NB4 (cell line): ENCODE measurements around the gene SLCO1B1.
A peak's percentile ranks its signal among the peaks of the same experiment; 100 is the strongest.

Experiments used
- DNase-seq: peaks from one replicate; pipeline ENCODE4 v3.0.0; 2010; ENCODE audit warnings: low read depth
- H3K4me3 ChIP-seq: one replicate; pipeline ENCODE4 v1.5.1; 2011; ENCODE audit warnings: mild to moderate bottlenecking, low read depth, low read length, moderate library complexity
- MYC ChIP-seq: IDR thresholded peaks from 2 replicates; pipeline ENCODE4 v1.6.1; 2011; ENCODE audit warnings: low read depth, low read length
- POLR2A ChIP-seq: IDR thresholded peaks from 2 replicates; pipeline ENCODE4 v1.6.1; 2011; ENCODE audit warnings: mild to moderate bottlenecking; ENCODE audit not compliant: insufficient read length; ENCODE audit errors: extremely low read depth
- TF ChIP-seq, protein P1 (sequence below): IDR thresholded peaks from one replicate; pipeline ENCODE4 v1.5.1; 2012; ENCODE audit warnings: low read depth, low read length
- TF ChIP-seq, protein P2 (sequence below): IDR thresholded peaks from 2 replicates; pipeline ENCODE4 v1.6.1; 2011; ENCODE audit warnings: low read depth, low read length

SLCO1B1 gene

DNA sequence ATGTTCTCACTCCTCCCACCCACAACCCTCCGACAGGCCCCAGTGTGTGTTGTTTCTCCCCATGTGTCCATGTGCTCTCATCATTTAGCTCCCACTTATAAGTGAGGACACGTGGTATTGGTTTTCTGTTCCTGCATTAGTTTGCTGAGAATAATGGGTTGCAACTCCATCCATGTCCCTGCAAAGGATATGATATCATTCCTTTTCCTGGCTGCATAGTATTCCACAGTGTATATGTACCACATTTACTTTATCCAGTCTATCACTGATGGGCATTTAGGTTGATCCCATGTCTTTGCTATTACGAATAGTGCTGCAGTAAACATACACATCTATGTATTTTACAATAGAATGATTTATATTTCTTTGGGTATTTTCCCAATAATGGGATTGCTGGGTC, 126.2 kb downstream of the SLCO1B1 start:
- no peak for DNase-seq
- H3K4me3 ChIP-seq = no peak overlapping the region
- TF ChIP-seq MYC = no peak
- TF ChIP-seq, protein P1, sequence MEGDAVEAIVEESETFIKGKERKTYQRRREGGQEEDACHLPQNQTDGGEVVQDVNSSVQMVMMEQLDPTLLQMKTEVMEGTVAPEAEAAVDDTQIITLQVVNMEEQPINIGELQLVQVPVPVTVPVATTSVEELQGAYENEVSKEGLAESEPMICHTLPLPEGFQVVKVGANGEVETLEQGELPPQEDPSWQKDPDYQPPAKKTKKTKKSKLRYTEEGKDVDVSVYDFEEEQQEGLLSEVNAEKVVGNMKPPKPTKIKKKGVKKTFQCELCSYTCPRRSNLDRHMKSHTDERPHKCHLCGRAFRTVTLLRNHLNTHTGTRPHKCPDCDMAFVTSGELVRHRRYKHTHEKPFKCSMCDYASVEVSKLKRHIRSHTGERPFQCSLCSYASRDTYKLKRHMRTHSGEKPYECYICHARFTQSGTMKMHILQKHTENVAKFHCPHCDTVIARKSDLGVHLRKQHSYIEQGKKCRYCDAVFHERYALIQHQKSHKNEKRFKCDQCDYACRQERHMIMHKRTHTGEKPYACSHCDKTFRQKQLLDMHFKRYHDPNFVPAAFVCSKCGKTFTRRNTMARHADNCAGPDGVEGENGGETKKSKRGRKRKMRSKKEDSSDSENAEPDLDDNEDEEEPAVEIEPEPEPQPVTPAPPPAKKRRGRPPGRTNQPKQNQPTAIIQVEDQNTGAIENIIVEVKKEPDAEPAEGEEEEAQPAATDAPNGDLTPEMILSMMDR = no peak

DNA sequence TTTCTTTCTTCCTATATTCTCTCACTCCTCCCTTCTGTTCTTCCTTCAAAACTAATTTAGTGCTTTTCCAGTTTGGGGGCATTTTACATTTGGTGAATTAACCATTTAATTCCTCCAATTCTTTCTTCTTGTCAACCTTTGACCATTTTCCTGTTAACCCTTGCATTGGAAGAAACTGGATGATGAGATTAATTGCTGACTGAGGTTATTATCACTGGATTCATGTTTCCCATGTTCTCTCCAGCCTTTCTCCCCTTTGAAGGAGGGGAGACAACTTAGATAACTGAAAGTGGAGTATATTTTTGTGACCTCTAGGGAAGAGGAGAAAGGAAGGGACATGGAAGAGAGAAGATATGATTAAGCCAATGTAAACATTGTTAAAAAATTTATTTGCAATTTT, 133.2 kb downstream of the SLCO1B1 start:
- DNase-seq = no peak
- TF ChIP-seq, protein P2, sequence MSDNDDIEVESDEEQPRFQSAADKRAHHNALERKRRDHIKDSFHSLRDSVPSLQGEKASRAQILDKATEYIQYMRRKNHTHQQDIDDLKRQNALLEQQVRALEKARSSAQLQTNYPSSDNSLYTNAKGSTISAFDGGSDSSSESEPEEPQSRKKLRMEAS = no peak
- TF ChIP-seq MYC = no peak
- no peak for TF ChIP-seq POLR2A
- TF ChIP-seq, protein P1 = no peak
- H3K4me3 ChIP-seq = no peak overlapping the region

DNA sequence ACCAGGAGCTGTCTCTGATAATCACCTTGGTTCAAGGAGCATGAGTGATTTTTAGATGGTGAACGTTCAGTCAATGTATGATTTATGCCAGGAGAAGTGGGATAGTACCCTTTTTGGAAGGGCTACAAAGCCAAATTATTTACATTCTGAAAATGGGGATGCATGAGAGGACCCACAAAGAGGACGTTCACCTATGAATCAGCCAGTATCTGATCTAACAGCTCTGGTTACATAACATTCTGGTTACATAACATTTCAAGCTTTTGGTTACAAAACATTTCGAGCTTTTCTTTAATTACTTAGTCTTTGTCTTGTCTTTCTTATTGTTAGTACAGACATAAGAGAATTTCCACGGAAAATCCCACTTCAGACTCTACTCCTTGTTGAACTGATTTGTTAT, 134.9 kb downstream of the SLCO1B1 start:
- TF ChIP-seq POLR2A (no peak), MYC (no peak)
- TF ChIP-seq, protein P1 = no peak
- TF ChIP-seq, protein P2 = no peak
- DNase-seq = peak; percentile 63
- no peak overlapping the region for H3K4me3 ChIP-seq

DNA sequence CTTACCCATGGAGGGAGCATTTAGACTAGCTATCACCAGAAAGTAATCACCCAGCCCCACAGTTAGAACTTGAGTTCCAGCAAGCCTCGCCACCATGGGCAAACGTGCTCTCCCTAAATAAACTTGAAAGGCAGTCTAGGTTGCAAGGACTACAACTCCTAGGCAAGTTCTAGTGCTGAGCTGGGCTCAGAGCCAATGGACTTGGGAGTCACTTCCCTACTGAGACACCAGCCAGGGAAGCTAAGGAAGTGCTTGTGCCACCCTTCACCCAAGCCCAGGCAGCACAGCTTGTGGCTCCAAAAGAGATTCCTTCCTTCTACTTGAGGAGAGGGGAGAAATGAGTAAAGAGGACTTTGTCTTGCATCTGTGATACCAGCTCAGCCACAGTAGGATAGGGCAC, 145.8 kb downstream of the SLCO1B1 start:
- DNase-seq = no peak
- no peak overlapping the region for H3K4me3 ChIP-seq
- TF ChIP-seq POLR2A (no peak), MYC (no peak)
- TF ChIP-seq, protein P2 = no peak
- TF ChIP-seq, protein P1 = no peak
